ENCODE measurements around the gene TSPAN13. TPM values are rescaled to one million over a fixed set of nuclear protein-coding genes. Genes with fewer than 3 reads are reported as not detected.

Gene TSPAN13
- total RNA-seq, 1 donor from 2014 or later, result 81.1 TPM

DNA sequence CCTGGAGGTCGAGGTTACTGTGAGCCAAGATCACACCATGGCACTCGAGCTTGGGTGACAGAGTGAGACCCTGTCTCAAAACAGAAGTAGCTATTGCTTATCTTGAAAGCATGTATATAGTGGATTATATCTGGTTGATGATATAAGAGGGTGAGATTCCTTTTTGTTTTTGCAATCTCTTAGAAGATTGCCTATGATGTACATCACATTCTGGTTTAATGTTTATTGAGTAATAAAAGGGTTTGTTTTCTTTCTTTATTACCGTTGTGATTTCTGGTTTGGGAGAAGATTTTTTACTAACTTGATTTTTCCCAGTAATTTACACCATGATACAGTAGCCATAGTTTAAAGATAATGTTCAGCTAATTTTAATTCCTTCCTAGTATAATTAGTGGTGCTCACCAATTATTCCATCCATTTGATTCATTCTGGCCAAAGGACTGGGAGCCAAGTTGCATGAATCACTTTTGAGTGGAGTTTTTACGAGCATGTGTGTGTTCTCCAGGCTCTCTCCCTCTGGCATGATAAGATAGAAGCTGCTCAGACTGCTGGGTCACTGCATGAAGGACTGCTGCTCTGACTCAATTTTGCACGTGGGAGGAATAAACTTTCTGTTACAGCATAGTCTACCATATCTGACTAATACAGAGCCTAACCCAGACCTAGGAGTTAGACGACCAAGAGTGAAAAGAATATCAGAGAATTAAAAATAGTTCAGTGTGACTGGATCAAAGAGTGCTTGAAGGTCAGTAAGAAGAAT, 13.5 kb upstream of the TSPAN13 start:
- Mint-ChIP-seq H3K4me3 (ENCODE audit: unreplicated experiment) (no peak overlapping the region), H3K27me3 (ENCODE audit: unreplicated experiment) (no peaks in the 10 kb centered on the region), H3K9me3 (ENCODE audit: unreplicated experiment) (no peaks in the 10 kb centered on the region), H3K36me3 (ENCODE audit: unreplicated experiment) (no peaks in the 10 kb centered on the region), H3K27ac (ENCODE audit: unreplicated experiment) (no peak overlapping the region), H3K4me1 (ENCODE audit: low read depth, unreplicated experiment) (peaks cover 10% of the 10 kb centered on the region)
- no peak for DNase-seq
- TF ChIP-seq, protein P1, sequence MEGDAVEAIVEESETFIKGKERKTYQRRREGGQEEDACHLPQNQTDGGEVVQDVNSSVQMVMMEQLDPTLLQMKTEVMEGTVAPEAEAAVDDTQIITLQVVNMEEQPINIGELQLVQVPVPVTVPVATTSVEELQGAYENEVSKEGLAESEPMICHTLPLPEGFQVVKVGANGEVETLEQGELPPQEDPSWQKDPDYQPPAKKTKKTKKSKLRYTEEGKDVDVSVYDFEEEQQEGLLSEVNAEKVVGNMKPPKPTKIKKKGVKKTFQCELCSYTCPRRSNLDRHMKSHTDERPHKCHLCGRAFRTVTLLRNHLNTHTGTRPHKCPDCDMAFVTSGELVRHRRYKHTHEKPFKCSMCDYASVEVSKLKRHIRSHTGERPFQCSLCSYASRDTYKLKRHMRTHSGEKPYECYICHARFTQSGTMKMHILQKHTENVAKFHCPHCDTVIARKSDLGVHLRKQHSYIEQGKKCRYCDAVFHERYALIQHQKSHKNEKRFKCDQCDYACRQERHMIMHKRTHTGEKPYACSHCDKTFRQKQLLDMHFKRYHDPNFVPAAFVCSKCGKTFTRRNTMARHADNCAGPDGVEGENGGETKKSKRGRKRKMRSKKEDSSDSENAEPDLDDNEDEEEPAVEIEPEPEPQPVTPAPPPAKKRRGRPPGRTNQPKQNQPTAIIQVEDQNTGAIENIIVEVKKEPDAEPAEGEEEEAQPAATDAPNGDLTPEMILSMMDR (IDR thresholded peaks at IDR 0.05; ENCODE audit: partially characterized antibody, unreplicated experiment), result no peak

DNA sequence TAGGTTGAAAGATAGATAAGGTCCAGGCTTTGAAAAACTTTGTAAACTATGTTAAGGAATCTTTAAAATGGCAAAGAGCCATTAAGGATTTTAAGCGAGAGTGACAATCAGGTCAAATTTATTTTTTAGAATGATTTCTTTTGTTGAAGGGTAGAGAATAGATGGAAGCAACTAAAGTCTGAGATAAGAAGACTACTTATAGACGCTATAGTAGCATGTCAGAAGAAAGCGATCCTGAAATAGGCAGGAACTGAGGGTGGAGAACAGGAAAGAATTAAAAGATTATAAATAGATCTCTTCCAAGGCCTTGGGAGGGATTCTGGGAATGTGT, 13.0 kb upstream of the TSPAN13 start:
- H3K4me1 Mint-ChIP-seq (ENCODE audit: low read depth, unreplicated experiment), result peaks cover 14% of the 10 kb centered on the region
- TF ChIP-seq, protein P1 (IDR thresholded peaks at IDR 0.05; ENCODE audit: partially characterized antibody, unreplicated experiment), result no peak
- no peak for DNase-seq
- H3K36me3 Mint-ChIP-seq (ENCODE audit: unreplicated experiment), result no peaks in the 10 kb centered on the region
- H3K27me3 Mint-ChIP-seq (ENCODE audit: unreplicated experiment), result no peaks in the 10 kb centered on the region
- H3K9me3 Mint-ChIP-seq (ENCODE audit: unreplicated experiment), result no peaks in the 10 kb centered on the region
- H3K4me3 Mint-ChIP-seq (ENCODE audit: unreplicated experiment), result no peak overlapping the region
- H3K27ac Mint-ChIP-seq (ENCODE audit: unreplicated experiment), result no peak overlapping the region

DNA sequence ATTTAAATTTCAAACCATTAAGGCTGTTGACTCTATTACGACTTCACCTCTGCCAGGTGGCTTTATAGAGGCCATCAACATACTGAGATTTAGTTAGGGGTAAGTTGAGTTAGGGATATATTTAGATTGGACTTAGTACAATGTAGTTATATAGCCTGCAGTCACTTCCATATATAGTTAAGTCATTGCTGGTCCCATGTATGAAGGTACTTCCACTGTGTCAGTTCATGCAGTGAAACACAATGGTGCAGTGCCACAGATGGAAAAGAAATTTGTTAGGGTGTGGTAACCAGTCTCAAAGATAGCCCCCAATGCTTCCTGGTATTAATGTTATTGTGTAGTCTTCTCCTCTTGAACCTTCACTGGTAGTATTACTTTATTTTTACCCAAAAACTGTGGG, 12.6 kb upstream of the TSPAN13 start:
- Mint-ChIP-seq H3K4me3 (ENCODE audit: unreplicated experiment) (no peak overlapping the region), H3K36me3 (ENCODE audit: unreplicated experiment) (no peaks in the 10 kb centered on the region), H3K4me1 (ENCODE audit: low read depth, unreplicated experiment) (peaks cover 14% of the 10 kb centered on the region), H3K27ac (ENCODE audit: unreplicated experiment) (no peak overlapping the region), H3K9me3 (ENCODE audit: unreplicated experiment) (no peaks in the 10 kb centered on the region), H3K27me3 (ENCODE audit: unreplicated experiment) (no peaks in the 10 kb centered on the region)
- TF ChIP-seq, protein P1 (IDR thresholded peaks at IDR 0.05; ENCODE audit: partially characterized antibody, unreplicated experiment), result no peak
- DNase-seq, result no peak

DNA sequence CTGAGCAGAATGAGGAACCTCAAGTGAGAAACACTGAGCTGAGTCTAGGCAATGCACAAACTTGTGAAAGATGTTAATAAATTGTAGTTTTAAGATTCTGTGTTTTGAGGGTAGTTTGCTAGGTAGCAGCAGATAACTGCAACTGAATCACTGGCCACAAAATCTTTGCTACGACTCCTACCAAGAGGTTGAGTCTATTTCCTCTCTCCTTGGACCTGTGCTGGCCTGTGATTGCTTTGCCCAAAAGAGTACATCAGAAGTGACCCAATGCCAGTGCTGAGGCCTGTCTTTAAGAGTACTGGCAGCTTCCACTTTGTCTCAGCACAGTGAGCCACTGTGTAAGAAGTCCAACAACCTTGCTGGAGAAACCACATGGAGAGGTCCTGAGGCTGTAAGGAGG, 11.9 kb upstream of the TSPAN13 start:
- Mint-ChIP-seq H3K27ac (ENCODE audit: unreplicated experiment) (no peak overlapping the region), H3K4me1 (ENCODE audit: low read depth, unreplicated experiment) (peaks cover 14% of the 10 kb centered on the region), H3K9me3 (ENCODE audit: unreplicated experiment) (no peaks in the 10 kb centered on the region), H3K4me3 (ENCODE audit: unreplicated experiment) (no peak overlapping the region), H3K27me3 (ENCODE audit: unreplicated experiment) (no peaks in the 10 kb centered on the region), H3K36me3 (ENCODE audit: unreplicated experiment) (no peaks in the 10 kb centered on the region)
- no peak for DNase-seq
- TF ChIP-seq, protein P1 (IDR thresholded peaks at IDR 0.05; ENCODE audit: partially characterized antibody, unreplicated experiment), result no peak

DNA sequence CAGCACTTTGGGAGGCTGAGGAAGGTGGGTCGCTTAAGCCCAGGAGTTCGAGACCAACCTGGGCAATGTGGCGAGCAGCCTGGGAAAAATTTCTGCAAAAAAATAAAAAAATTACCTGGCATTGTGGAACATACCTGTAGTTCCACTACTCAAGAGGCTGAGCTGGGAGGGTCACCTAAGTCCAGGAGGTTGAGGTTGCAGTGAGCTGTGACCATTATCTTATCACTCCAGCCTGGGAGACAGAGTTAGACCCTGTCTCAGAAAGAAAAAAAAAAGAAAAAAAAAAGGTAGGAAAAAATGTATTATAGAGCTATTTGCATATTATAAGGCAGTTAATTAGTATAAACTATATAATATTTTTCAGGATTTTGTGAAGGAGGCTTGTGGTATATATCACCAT, 11.0 kb upstream of the TSPAN13 start:
- no peak overlapping the region for H3K27ac Mint-ChIP-seq (ENCODE audit: unreplicated experiment)
- TF ChIP-seq, protein P1 (IDR thresholded peaks at IDR 0.05; ENCODE audit: partially characterized antibody, unreplicated experiment), result no peak
- no peak for DNase-seq
- peaks cover 4% of the 10 kb centered on the region for H3K27me3 Mint-ChIP-seq (ENCODE audit: unreplicated experiment)
- no peaks in the 10 kb centered on the region for H3K36me3 Mint-ChIP-seq (ENCODE audit: unreplicated experiment)
- peaks cover 3% of the 10 kb centered on the region for H3K9me3 Mint-ChIP-seq (ENCODE audit: unreplicated experiment)
- H3K4me1 Mint-ChIP-seq (ENCODE audit: low read depth, unreplicated experiment), result peaks cover 14% of the 10 kb centered on the region
- no peak overlapping the region for H3K4me3 Mint-ChIP-seq (ENCODE audit: unreplicated experiment)
